ENCODE data around the gene PROZ. TPM values are rescaled to one million over a fixed set of nuclear protein-coding genes. Genes with fewer than 3 reads are reported as not detected.

PROZ gene
- total and polyA plus RNA-seq, 2 donors (not counting 1 experiment from before 2014, with no cell fraction given): not detected

DNA sequence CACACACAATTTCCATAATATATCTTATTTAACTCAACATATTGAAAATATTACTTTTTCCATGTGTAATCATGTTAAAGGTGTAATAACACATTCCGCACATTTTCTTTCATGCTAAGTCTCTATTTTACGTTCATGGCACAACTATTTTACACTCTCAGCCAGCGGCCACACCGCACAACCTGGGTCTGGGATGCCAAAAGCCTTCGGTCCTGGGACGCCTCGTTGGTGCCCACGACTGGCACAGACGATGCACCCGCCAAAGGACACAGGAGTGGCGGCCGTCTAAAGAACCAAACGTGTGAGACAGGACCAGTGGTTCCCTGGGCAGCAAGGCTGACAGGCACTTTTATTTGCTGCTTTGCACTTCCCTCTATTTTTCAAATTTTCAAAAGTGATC, 10.0 kb upstream of the PROZ start:
- DNase-seq: no peak
- ChIA-PET POLR2A (no interaction called here), CTCF (no interaction called here)
- intact Hi-C loops (cut with micrococcal nuclease): no loop called here
- no peak overlapping the region for H3K4me3 Mint-ChIP-seq
- H3K4me3 ChIP-seq (ENCODE audit: control extremely low read depth in 1 of 5, extremely low read depth in 1 of 5, insufficient read depth in 1 of 5, low read depth in 2 of 5, low read length in 4 of 5): no peak overlapping the region
- 98% methylated on average over 12 of the region's 13 CpGs for WGBS (ENCODE audit: insufficient coverage)
- no peak overlapping the region for H3K9ac ChIP-seq (ENCODE audit: low read length)
- H3K27ac ChIP-seq (ENCODE audit: low read length in 2 of 2): no peak overlapping the region
- no peak overlapping the region for H2AFZ ChIP-seq (ENCODE audit: insufficient read depth, low read depth, low read length, poor library complexity, severe bottlenecking)
- H3K27me3 Mint-ChIP-seq: peaks cover 19% of the 10 kb centered on the region
- H3K27ac Mint-ChIP-seq: no peak overlapping the region
- H4K20me1 ChIP-seq (ENCODE audit: control insufficient read depth, insufficient read depth, low read length, poor library complexity, severe bottlenecking): no peaks in the 10 kb centered on the region
- H3K4me1 Mint-ChIP-seq: peaks cover 12% of the 10 kb centered on the region
- H3K27me3 ChIP-seq (replicated peaks in 1 of 4; ENCODE audit: control extremely low read depth in 1 of 4, control insufficient read depth in 3 of 4, insufficient read depth in 4 of 4, low read length in 3 of 4): peaks cover 0 to 38% (median 11%) of the 10 kb centered on the region in 4 experiments
- no peak for TF ChIP-seq EZH2 (IDR thresholded peaks at IDR 0.05; ENCODE audit: borderline replicate concordance, insufficient read depth, low read depth, low read length, poor library complexity, severe bottlenecking)
- no peaks in the 10 kb centered on the region for H3K36me3 ChIP-seq (replicated peaks in 1 of 2; ENCODE audit: control extremely low read depth in 1 of 2, control insufficient read depth in 1 of 2, extremely low read depth in 1 of 2, insufficient read depth in 2 of 2, low read length in 1 of 2)
- no peak for ATAC-seq (ENCODE audit: low read depth)
- no peaks in the 10 kb centered on the region for H3K9me3 Mint-ChIP-seq (ENCODE audit: insufficient read depth)
- peaks cover 17 to 20% of the 10 kb centered on the region in 2 donors for H3K4me1 ChIP-seq (ENCODE audit: control insufficient read depth in 2 of 2, insufficient read depth in 2 of 2, low read length in 2 of 2)
- no peaks in the 10 kb centered on the region for H3K79me2 ChIP-seq (ENCODE audit: control insufficient read depth, insufficient read depth, low read length)
- no peak overlapping the region for H3K4me2 ChIP-seq (replicated peaks; ENCODE audit: low read depth, low read length, poor library complexity, severe bottlenecking)
- peaks cover 0 to 14% (median 0%) of the 10 kb centered on the region in 3 donors for H3K9me3 ChIP-seq (ENCODE audit: control extremely low read depth in 1 of 3, control insufficient read depth in 2 of 3, insufficient read depth in 1 of 3, low read length in 2 of 3)

DNA sequence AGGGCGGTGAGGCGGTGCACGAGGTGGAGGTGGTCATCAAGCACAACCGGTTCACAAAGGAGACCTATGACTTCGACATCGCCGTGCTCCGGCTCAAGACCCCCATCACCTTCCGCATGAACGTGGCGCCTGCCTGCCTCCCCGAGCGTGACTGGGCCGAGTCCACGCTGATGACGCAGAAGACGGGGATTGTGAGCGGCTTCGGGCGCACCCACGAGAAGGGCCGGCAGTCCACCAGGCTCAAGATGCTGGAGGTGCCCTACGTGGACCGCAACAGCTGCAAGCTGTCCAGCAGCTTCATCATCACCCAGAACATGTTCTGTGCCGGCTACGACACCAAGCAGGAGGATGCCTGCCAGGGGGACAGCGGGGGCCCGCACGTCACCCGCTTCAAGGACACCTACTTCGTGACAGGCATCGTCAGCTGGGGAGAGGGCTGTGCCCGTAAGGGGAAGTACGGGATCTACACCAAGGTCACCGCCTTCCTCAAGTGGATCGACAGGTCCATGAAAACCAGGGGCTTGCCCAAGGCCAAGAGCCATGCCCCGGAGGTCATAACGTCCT, 9.4 kb upstream of the PROZ start:
- Histone ChIP-seq H3K27ac (ENCODE audit: low read length in 2 of 2) (no peak overlapping the region), H3K4me3 (ENCODE audit: control extremely low read depth in 1 of 5, extremely low read depth in 1 of 5, insufficient read depth in 1 of 5, low read depth in 2 of 5, low read length in 4 of 5) (no peak overlapping the region), H3K9me3 (ENCODE audit: control extremely low read depth in 1 of 3, control insufficient read depth in 2 of 3, insufficient read depth in 1 of 3, low read length in 2 of 3) (peaks cover 0 to 14% (median 0%) of the 10 kb centered on the region in 3 donors), H3K79me2 (ENCODE audit: control insufficient read depth, insufficient read depth, low read length) (no peaks in the 10 kb centered on the region), H3K4me1 (ENCODE audit: control insufficient read depth in 2 of 2, insufficient read depth in 2 of 2, low read length in 2 of 2) (peaks cover 20 to 22% of the 10 kb centered on the region in 2 donors), H4K20me1 (ENCODE audit: control insufficient read depth, insufficient read depth, low read length, poor library complexity, severe bottlenecking) (no peaks in the 10 kb centered on the region), H3K36me3 (replicated peaks in 1 of 2; ENCODE audit: control extremely low read depth in 1 of 2, control insufficient read depth in 1 of 2, extremely low read depth in 1 of 2, insufficient read depth in 2 of 2, low read length in 1 of 2) (no peaks in the 10 kb centered on the region), H3K27me3 (replicated peaks in 1 of 4; ENCODE audit: control extremely low read depth in 1 of 4, control insufficient read depth in 3 of 4, insufficient read depth in 4 of 4, low read length in 3 of 4) (peaks cover 0 to 38% (median 11%) of the 10 kb centered on the region in 4 experiments), H3K9ac (ENCODE audit: low read length) (no peak overlapping the region), H3K4me2 (replicated peaks; ENCODE audit: low read depth, low read length, poor library complexity, severe bottlenecking) (no peak overlapping the region), H2AFZ (ENCODE audit: insufficient read depth, low read depth, low read length, poor library complexity, severe bottlenecking) (no peak overlapping the region)
- TF ChIP-seq, protein P1, sequence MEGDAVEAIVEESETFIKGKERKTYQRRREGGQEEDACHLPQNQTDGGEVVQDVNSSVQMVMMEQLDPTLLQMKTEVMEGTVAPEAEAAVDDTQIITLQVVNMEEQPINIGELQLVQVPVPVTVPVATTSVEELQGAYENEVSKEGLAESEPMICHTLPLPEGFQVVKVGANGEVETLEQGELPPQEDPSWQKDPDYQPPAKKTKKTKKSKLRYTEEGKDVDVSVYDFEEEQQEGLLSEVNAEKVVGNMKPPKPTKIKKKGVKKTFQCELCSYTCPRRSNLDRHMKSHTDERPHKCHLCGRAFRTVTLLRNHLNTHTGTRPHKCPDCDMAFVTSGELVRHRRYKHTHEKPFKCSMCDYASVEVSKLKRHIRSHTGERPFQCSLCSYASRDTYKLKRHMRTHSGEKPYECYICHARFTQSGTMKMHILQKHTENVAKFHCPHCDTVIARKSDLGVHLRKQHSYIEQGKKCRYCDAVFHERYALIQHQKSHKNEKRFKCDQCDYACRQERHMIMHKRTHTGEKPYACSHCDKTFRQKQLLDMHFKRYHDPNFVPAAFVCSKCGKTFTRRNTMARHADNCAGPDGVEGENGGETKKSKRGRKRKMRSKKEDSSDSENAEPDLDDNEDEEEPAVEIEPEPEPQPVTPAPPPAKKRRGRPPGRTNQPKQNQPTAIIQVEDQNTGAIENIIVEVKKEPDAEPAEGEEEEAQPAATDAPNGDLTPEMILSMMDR (IDR thresholded peaks at IDR 0.05): no peak
- no peak for TF ChIP-seq EZH2 (IDR thresholded peaks at IDR 0.05; ENCODE audit: borderline replicate concordance, insufficient read depth, low read depth, low read length, poor library complexity, severe bottlenecking)
- CTCF ChIA-PET: no interaction called here
- Mint-ChIP-seq H3K27ac (no peak overlapping the region), H3K27me3 (peaks cover 19% of the 10 kb centered on the region), H3K9me3 (ENCODE audit: insufficient read depth) (no peaks in the 10 kb centered on the region), H3K4me1 (peaks cover 15% of the 10 kb centered on the region), H3K4me3 (no peak overlapping the region)
- no peak for ATAC-seq (ENCODE audit: low read depth)
- WGBS (ENCODE audit: insufficient coverage): 96% methylated on average over 34 of the region's 38 CpGs
- POLR2A ChIA-PET: no interaction called here
- DNase-seq: no peak
- intact Hi-C loops (cut with micrococcal nuclease): no loop called here
